DOHH2 (cell line): ENCODE results near the gene MDFI.

ENCODE experiments used
- CTCF ChIP-seq: fragments of 200-600 bp; sonication (generic); IDR thresholded peaks from one replicate; pipeline ENCODE4 v1.5.1; 2014; ENCODE audit warnings: antibody characterized with exemption, mild to moderate bottlenecking, low read depth, low read length; ENCODE audit not compliant: poor library complexity, severe bottlenecking
- EZH2phosphoT487 ChIP-seq: fragments of 200-600 bp; sonication (generic); IDR thresholded peaks from 2 replicates; pipeline ENCODE4 v1.6.1; 2017; ENCODE audit warnings: borderline replicate concordance, mild to moderate bottlenecking, antibody characterized with exemption, low read length, moderate library complexity, mixed read lengths

DNA sequence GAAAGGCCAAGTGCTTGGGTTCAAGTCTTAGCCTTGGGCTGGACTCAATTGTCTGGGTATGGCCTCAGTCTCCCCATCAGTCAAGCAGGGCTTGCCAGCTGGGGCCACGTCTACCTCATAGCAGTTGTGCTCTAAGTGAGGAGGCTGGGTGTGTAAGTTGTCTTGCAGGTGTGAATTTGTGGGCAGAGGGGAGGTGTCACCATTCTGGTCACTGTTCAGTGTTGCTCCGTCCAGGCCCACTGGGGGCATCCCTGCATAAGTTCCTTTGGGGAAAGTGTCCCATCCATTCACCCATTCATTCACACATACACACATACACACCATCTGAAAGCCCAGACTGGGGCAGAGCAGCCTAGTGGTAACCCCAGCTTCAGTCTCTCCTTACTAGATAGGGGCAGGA, 60.8 kb downstream of the MDFI start:
- TF ChIP-seq CTCF (no peak), EZH2phosphoT487 (no peak)
